22Rv1 (cell line): Measurements from ENCODE around the gene MFGE8.

ENCODE experiments used
- CTCF ChIP-seq: fragments of 450-650 bp; IDR thresholded peaks from 2 replicates; pipeline ENCODE4 v1.5.1; 2017; ENCODE audit warnings: mild to moderate bottlenecking
- ZFX ChIP-seq: fragments of 450-650 bp; IDR thresholded peaks from 2 replicates; pipeline ENCODE4 v1.6.1; 2017; ENCODE audit warnings: antibody characterized with exemption, borderline replicate concordance

- no peak for TF ChIP-seq CTCF
- no peak for TF ChIP-seq ZFX
These were observed 30.4 kb downstream of the MFGE8 start for GRCh38 chr15:88882785-88883184.
